ENCODE results near the gene C1QTNF12. TPM values are rescaled to one million over a fixed set of nuclear protein-coding genes. Genes with fewer than 3 reads are reported as not detected.

Gene C1QTNF12, protein sequence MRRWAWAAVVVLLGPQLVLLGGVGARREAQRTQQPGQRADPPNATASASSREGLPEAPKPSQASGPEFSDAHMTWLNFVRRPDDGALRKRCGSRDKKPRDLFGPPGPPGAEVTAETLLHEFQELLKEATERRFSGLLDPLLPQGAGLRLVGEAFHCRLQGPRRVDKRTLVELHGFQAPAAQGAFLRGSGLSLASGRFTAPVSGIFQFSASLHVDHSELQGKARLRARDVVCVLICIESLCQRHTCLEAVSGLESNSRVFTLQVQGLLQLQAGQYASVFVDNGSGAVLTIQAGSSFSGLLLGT
- 1 to 10 TPM; 3.4 to 4.8 TPM for total RNA-seq
- polyA plus RNA-seq (2013, experiment 1 of 2), result 0.40 TPM
- polyA plus RNA-seq (2013, experiment 2 of 2), result 0.84 TPM
- total RNA-seq, result 0 to 3.6 (median 0.47) reads per million in 172 experiments

DNA sequence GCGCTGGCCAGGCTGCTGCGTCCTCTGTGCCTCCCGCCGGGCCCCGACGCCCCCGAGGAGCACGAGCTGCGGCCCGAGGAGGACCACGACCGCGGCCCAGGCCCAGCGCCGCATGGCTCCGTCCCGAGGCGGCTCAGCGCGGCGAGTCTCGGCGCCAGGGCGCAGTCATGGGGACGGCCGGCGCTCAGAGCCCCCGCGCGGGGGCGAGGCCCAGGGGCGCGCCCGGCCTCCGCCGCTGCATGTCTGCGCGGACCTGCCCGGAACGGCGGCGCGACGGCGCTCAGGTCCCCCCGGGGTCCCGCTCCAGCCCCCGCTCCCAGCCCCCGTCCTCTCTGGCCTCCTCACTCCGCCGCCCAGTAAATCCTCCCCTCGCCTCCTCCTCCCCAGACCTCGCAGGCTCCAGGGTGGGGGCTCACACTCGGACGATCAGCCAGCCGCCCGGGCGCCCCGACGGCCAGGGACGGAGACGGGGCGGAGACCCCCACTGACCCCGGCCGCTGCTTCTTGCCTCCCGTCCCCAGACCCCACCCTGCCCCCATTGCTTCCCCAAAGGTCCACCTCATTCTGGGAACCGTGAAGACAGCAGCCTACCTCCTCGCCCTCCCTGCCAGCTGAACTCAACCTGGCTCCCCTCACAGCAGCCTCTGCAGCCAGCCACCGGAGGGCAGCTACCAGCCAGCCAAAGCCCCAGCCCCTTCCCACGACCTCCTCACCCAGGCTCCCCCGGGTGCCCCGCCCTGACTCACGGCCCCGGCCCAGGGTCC is at the start of gene C1QTNF12:
C1QTNF12 (minus strand) TSS at position 146 of the 764 bp plus-strand sequence; CDS start at position 114, 32 bp downstream.
- Histone ChIP-seq H3K27me3 (ENCODE audit: control insufficient read depth in 1 of 2, insufficient read depth in 2 of 2, low read length in 2 of 2) (peaks cover 11 to 17% of the 10 kb centered on the region in 2 experiments), H3K36me3 (ENCODE audit: insufficient read depth, low read length) (no peaks in the 10 kb centered on the region), H3K4me3 (ENCODE audit: low read length) (no peak within 1 kb of the TSS), H3K27ac (ENCODE audit: low read depth in 1 of 2, low read length in 2 of 2) (no peak within 1 kb of the TSS), H3K9me3 (ENCODE audit: control insufficient read depth in 1 of 2, insufficient read depth in 1 of 2, low read length in 2 of 2) (peaks cover 0 to 10% of the 10 kb centered on the region in 2 experiments), H3K4me1 (ENCODE audit: insufficient read depth, low read length) (peaks cover 24% of the 10 kb centered on the region)
- DNase-seq (no peak), ATAC-seq (ENCODE audit: poor library complexity) (no peak)
- POLR2A ChIA-PET, result no interaction called here
- intact Hi-C loops (cut with DNase I, micrococcal nuclease), result no loop called here
- TF ChIP-seq, protein P1, sequence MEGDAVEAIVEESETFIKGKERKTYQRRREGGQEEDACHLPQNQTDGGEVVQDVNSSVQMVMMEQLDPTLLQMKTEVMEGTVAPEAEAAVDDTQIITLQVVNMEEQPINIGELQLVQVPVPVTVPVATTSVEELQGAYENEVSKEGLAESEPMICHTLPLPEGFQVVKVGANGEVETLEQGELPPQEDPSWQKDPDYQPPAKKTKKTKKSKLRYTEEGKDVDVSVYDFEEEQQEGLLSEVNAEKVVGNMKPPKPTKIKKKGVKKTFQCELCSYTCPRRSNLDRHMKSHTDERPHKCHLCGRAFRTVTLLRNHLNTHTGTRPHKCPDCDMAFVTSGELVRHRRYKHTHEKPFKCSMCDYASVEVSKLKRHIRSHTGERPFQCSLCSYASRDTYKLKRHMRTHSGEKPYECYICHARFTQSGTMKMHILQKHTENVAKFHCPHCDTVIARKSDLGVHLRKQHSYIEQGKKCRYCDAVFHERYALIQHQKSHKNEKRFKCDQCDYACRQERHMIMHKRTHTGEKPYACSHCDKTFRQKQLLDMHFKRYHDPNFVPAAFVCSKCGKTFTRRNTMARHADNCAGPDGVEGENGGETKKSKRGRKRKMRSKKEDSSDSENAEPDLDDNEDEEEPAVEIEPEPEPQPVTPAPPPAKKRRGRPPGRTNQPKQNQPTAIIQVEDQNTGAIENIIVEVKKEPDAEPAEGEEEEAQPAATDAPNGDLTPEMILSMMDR (IDR thresholded peaks at IDR 0.05), result no peak
- CTCF ChIA-PET, result no interaction called here
- no peak within 1 kb of the TSS for H3K4me3 Mint-ChIP-seq
- no peaks in the 10 kb centered on the region for H3K9me3 Mint-ChIP-seq
- H3K36me3 Mint-ChIP-seq (ENCODE audit: low read depth), result no peaks in the 10 kb centered on the region
- H3K27ac Mint-ChIP-seq, result no peak within 1 kb of the TSS
- no peaks in the 10 kb centered on the region for H3K4me1 Mint-ChIP-seq (ENCODE audit: low read depth)
- H3K27me3 Mint-ChIP-seq, result no peaks in the 10 kb centered on the region

DNA sequence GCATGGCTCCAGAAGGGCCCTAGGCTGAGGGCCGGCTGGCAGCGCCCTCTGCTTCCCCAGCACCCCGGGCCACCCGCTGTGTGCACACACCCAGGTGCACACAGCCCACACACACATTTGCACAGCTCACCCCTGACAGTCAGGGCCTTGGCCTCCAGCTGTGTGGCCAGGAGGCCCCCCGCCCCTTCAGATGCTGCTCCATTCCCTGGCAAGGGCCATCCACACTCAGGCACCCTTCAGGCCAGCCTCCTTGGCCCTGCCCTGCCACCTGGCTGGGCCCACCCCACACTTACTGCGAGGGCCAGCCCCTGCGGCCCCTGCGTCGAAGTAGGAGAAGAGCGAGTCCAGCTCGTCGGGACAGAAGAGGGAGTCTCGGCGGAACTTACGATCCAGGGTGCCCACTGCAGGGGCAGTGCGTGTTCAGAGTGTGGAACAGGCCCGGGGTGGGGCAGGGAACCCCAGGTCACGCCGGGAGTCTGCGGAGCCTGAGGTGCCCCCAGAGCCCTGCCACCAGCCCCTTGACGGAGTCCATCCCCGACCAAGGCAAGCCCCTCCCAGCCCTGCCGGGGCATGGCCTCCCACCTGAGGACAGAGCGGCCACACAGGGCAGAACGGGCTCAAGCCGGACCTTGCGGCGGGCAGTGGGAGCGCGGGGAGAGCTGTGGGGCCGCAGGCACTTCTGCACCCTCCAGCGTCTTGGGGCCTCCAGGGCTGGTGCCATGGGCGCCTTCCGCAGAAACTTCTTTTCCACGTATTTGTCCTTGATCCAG is 48.8 kb upstream of the C1QTNF12 start:
- H3K4me3 ChIP-seq (ENCODE audit: low read length), result no peak overlapping the region
- DNase-seq (no peak), ATAC-seq (ENCODE audit: poor library complexity) (no peak)
- no peaks in the 10 kb centered on the region for H3K27me3 ChIP-seq (ENCODE audit: control insufficient read depth in 1 of 2, insufficient read depth in 2 of 2, low read length in 2 of 2)
- Mint-ChIP-seq H3K36me3 (ENCODE audit: low read depth) (no peaks in the 10 kb centered on the region), H3K27me3 (no peaks in the 10 kb centered on the region), H3K9me3 (no peaks in the 10 kb centered on the region), H3K4me1 (ENCODE audit: low read depth) (no peaks in the 10 kb centered on the region), H3K27ac (no peak overlapping the region), H3K4me3 (no peak overlapping the region)
- H3K4me1 ChIP-seq (ENCODE audit: insufficient read depth, low read length), result peaks cover 12% of the 10 kb centered on the region
- H3K36me3 ChIP-seq (ENCODE audit: insufficient read depth, low read length), result no peaks in the 10 kb centered on the region
- TF ChIP-seq, protein P1 (IDR thresholded peaks at IDR 0.05), result no peak
- POLR2A ChIA-PET, result no interaction called here
- H3K9me3 ChIP-seq (ENCODE audit: control insufficient read depth in 1 of 2, insufficient read depth in 1 of 2, low read length in 2 of 2), result no peaks in the 10 kb centered on the region
- no peak overlapping the region for H3K27ac ChIP-seq (ENCODE audit: low read depth in 1 of 2, low read length in 2 of 2)
- intact Hi-C loops (cut with DNase I, micrococcal nuclease), result no loop called here
- CTCF ChIA-PET, result no interaction called here

DNA sequence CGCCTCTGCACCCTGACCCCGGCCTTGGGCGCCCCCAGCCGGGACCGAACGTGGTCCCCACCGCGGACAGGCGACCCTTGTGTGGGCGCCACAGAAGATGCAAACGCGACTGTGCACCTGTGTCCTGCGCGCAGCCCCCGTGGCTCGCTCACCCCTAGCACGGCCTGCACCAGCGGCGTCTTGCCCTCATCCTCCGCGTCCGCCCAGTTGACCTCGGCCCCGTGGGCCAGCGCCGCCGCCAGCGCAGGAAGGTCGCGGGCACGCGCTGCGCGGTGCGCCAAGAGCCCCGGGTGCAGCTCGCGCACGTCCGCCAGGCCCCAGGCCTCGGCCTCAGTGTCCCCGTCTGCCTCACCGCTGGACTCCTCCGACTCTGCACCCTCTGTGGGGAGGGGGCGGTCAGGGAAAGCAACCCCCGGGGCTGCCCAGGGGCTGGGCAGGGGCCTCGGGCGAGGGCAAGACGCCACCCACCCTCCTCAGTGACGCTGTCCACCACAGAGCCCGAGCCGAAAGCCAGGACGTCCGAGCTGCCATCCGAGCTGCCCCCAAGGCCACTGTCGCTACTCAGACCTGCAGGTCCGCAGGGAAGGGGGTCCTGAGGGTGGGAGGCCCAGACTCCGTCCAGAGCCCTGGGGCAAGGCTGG is 47.8 kb upstream of the C1QTNF12 start:
- Histone ChIP-seq H3K4me1 (ENCODE audit: insufficient read depth, low read length) (peaks cover 14% of the 10 kb centered on the region), H3K36me3 (ENCODE audit: insufficient read depth, low read length) (no peaks in the 10 kb centered on the region), H3K9me3 (ENCODE audit: control insufficient read depth in 1 of 2, insufficient read depth in 1 of 2, low read length in 2 of 2) (no peaks in the 10 kb centered on the region), H3K27me3 (ENCODE audit: control insufficient read depth in 1 of 2, insufficient read depth in 2 of 2, low read length in 2 of 2) (no peaks in the 10 kb centered on the region), H3K4me3 (ENCODE audit: low read length) (no peak overlapping the region), H3K27ac (ENCODE audit: low read depth in 1 of 2, low read length in 2 of 2) (no peak overlapping the region)
- no peak for DNase-seq
- Mint-ChIP-seq H3K36me3 (ENCODE audit: low read depth) (no peaks in the 10 kb centered on the region), H3K27ac (no peak overlapping the region), H3K4me1 (ENCODE audit: low read depth) (no peaks in the 10 kb centered on the region), H3K27me3 (no peaks in the 10 kb centered on the region), H3K4me3 (no peak overlapping the region), H3K9me3 (no peaks in the 10 kb centered on the region)
- POLR2A ChIA-PET, result no interaction called here
- CTCF ChIA-PET, result no interaction called here
- TF ChIP-seq, protein P1 (IDR thresholded peaks at IDR 0.05), result no peak
- no peak for ATAC-seq (ENCODE audit: poor library complexity)
- intact Hi-C loops (cut with DNase I, micrococcal nuclease), result loop anchor here (5.0 kb wide), 2 partner anchors 262 to 312 kb away; partner anchors contain the start of gene PERM1 (in 1 of the 2)

Data from CD4-positive, alpha-beta T cell (primary cell).